Right lobe of liver (tissue), 4 donors: ENCODE results near the gene COL4A4.

Source experiments
- CTCF ChIP-seq, 4 donors: fragments of 200-600 bp in 3 of 4; fragments of 450-650 bp in 1 of 4; IDR thresholded peaks; one replicate each; pipeline versions ENCODE4 v1.5.1 to v1.8.0; 2016 to 2022; ENCODE audit warnings: antibody characterized with exemption in 4 of 4, mild to moderate bottlenecking in 2 of 4
- POLR2A ChIP-seq: fragments of 450-650 bp; IDR thresholded peaks from one replicate; pipeline ENCODE4 v1.6.1; 2017; ENCODE audit warnings: antibody characterized with exemption, mild to moderate bottlenecking
- donor health status: DM: no; HTN: no; CAD: no.
- donor health status: DM: no; HTN: no; CAD: no.
- donor health status: DM: no; HTN: yes; CAD: no.

- TF ChIP-seq CTCF (IDR thresholded peaks at IDR 0.05) (no peak), POLR2A (no peak)
Observed at GRCh38 chr2:227206406-227206805, 42.4 kb upstream of the COL4A4 start.
